GM18868 (cell line): ENCODE data around the gene SNX18.
"Not testable (repeated sequence)": the region's sequence is repeated elsewhere in the genome, so short reads cannot be mapped to it uniquely, and the experiment has no call there.

ENCODE experiments used
- ATAC-seq: cut with Tn5 transposase; IDR thresholded peaks from one replicate; pipeline ENCODE4 v1.9.1; 2021; ENCODE audit warnings: mild to moderate bottlenecking, moderate library complexity; ENCODE audit not compliant: unreplicated experiment

SNX18 gene, protein sequence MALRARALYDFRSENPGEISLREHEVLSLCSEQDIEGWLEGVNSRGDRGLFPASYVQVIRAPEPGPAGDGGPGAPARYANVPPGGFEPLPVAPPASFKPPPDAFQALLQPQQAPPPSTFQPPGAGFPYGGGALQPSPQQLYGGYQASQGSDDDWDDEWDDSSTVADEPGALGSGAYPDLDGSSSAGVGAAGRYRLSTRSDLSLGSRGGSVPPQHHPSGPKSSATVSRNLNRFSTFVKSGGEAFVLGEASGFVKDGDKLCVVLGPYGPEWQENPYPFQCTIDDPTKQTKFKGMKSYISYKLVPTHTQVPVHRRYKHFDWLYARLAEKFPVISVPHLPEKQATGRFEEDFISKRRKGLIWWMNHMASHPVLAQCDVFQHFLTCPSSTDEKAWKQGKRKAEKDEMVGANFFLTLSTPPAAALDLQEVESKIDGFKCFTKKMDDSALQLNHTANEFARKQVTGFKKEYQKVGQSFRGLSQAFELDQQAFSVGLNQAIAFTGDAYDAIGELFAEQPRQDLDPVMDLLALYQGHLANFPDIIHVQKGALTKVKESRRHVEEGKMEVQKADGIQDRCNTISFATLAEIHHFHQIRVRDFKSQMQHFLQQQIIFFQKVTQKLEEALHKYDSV

DNA sequence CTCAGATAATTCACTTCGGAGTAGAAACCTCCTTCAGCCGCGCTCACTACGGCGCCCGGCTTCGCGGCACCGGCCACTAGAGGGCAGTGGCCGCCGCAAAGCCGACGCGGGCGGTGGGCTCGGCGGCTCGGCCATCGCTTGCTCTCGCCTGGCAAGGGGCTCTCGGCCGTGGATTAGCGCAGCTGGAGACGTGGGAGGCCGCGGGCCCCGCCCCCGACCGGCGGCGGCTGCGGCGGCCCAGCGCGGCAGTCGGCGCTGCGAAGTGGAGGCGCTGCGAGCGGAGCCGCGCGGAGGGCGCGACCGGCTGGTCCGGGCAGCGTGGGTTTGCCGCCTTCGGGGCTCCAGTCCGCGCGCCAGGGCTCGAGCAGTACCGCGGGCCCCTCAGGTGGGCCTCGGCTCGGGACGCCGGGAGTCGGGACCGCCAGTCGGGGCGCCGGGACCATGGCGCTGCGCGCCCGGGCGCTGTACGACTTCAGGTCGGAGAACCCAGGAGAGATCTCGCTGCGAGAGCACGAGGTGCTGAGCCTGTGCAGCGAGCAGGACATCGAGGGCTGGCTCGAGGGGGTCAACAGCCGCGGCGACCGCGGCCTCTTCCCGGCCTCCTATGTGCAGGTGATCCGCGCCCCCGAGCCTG, at the start of gene SNX18:
TSS of gene SNX18 (plus strand) at position 248 of the 634 bp plus-strand sequence. CDS start at position 442, 194 bp downstream.
- ATAC-seq = peak; percentile 96

DNA sequence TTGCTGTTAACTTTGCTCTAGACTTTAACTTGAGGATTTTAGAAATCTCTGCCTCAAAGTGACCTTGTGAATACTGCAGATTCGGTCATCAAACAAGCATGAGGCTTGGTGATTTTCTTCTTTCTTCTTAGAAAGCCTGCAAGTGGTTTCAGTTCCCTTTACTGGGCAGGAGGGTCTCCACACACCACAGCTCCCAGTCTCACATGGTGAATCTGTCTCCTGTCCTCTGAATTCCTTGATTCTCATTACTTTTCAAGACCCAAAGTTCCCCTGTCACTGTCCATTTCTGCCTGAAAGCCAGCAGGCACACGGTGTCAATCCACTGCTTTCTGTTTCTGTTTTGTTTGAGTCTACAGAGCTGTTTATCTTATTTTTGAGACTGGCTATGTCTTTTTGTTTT, 47.9 kb upstream of the SNX18 start:
- ATAC-seq = peak; percentile 98

DNA sequence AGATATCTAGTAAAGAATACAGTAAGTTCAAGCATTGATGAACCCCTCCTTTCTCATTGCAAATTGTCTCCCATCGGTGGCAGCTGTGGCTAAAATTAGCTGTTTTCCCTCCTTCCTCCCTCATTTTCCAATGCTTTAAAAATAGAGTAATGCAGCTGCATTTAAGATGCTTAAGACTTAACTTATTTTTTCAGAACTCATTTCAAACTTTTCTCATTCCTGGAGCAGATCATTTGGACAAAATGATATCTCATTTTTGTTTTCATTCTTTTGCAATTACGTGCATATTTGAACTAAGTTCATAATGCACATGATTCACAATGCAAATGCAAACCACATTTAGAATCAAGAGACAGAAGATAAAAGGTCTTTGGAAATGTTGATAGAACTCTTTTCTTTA, 47.4 kb upstream of the SNX18 start:
- no peak for ATAC-seq

DNA sequence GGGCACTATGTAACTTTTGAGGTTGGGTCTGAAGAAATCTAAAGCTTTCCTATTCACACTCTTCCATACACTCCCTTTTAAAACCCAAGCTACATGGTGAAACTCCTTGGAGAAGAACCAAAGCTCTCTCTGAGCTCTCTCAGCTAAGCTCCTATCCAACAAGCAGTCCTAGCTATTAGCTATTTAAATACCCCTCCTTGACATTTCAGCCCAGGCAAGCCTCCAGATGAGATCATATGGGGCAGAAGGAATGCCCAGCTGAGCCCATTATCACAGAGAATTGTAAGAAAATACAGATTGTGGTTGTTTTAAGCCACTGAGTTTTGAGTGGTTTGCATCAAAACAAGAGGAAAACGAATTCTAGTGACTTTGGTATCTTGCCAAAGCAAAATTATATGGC, 46.9 kb upstream of the SNX18 start:
- no peak for ATAC-seq

DNA sequence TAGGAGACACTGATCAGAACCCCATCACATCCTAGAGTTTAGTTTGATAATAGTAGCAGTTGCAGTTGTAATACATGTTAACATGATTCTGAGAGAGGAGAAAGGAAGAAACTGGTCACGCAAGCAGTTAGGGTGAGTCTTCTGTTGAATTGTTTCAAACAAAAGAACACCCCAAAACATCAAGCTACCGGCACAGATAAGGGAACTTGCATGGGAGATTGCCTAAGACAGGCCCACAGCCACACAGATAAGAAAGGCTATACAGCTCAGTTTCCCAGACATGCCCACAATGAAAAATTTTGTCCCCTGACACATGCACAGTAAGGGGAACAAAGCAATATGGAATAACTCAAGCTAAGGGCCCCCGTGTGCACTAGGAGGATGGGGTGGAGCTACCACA, 46.2 kb upstream of the SNX18 start:
- ATAC-seq = no peak

DNA sequence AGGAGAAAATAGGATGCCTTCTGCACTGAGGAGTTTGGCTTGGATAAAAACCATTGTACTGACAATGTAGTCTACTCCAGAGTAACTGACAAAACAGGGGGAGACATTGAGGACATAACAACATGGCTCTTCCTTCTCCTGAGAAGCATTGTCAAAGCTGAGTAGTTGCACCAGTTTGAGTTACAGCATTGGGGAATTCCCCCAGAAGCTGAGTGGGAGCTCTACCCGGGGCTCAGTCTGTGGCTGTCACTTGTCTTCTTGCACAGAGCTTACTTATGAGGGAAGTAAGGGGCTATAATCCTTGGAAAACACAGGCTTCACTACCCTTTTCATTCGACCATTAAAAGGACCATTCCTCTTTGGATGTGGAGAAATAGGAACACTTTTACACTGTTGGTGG, 40.9 kb upstream of the SNX18 start:
- no peak for ATAC-seq

DNA sequence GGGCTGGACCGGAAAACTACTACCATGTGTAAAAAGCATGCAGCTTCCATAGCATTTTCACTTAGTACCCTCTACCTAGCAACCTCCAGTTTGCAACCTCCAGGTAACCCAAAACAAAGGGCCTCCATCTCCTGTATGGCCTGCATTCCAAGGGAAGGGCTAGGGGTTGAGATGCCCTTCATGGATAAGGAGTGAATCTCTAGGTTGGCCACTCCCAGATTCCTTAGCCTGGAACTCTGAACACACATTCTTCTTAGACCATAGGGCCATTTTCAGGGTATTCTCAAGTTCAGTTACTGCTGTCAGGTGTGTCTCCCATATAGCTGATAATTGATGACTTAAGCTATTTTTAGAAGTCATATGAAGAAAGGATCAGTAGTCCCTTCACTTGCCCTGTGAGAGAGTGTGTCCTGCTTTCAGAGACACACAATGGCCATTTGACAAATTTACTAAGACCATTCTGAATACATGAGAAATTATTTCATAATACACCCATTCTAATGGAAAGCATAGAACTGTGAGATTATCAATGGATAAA, 39.5 kb upstream of the SNX18 start:
- ATAC-seq = no peak

DNA sequence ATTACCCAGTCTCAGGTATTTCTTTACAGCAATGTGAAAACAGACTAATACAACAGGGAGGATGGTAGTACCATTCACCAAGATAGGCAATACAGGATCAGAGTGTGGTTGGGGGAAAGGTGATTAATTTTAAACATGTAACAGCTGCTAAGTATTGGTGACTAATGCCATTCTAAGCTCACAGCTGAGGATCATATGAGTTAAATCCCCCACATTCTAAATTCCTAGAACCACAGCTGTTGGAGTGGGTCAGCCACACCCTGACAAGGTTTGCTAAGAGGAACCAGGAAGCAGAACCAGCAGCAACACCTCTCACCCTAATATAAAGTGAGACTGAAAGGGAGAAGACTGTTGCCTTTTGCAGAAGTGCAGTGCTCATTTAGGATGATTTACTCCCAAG, 37.3 kb upstream of the SNX18 start:
- no peak for ATAC-seq

DNA sequence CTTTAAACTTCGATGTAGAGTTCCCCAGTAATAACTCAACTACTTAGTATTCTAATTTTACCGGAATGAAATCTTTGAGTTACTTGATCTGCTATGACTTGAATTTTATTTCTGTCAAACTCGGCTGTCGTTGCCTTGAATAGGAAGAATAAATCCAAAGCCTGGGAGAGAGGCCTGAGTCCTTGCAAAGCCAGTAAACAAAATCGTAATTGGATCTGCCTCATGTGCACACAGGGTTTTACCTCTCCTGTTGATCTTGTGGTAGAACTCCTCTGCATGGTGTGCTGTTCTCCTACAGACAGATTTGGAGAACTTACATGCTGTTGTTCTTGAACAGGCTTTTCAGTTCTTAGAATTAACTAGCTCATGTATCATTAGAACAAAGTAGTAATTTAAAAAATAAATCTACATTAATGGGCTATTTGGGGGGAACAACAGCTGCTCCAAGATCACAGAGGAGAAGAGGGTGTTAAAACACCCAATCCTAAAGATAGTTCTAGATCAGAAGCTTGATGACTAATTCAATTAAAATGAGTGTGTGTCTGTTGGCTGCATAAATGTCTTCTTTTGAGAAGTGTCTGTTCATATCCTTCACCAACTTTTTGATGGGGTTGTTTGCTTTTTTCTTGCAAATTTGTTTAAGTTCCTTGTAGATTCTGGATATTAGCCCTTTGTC, 33.2 kb upstream of the SNX18 start:
- ATAC-seq = no peak

DNA sequence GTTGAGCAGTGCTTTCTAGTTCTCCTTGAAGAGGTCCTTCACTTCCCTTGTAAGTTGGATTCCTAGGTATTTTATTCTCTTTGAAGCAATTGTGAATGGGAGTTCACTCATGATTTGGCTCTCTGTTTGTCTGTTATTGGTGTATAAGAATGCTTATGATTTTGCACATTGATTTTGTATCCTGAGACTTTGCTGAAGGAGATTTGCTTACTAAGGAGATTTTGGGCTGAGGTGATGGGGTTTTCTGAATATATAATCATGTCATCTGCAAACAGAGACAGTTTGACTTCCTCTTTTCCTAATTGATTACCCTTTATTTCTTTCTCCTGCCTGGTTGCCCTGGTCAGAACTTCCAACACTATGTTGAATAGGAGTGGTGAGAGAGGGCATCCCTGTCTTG, 31.9 kb upstream of the SNX18 start:
- ATAC-seq = not testable (repeated sequence)

DNA sequence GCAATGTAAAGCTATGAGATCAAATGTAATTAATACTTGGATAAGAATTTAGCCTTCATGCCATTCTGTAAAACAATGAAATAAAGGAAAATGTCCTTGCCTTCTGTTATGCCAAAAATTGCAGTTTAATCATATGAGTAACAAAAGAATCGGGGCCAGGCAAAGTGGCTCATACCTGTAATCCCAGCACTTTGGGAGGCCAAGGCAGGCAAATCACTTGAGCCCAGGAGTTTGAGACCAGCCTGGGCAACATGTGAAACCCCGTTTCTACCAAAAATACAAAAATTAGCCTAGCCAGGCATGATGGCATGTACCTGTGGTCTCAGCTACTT, 27.9 kb upstream of the SNX18 start:
- ATAC-seq = not testable (repeated sequence)

DNA sequence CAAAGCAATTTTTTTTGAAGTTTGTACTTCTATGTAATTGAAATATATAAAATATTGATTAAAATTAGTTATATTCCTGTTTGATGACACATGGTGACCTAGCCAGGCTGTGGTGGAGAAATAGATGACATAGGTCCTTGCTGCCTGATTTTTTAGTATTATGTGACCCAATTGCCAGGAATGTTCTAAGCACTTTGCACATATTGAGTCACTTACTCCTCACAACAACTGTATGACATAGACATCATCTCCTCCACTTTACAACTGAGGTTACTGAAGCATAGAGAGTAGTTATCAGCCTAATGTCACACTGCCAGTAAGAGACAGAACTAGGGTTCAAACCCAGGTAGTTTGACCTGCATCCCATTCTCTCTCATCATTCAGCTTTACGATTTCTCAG, 26.2 kb upstream of the SNX18 start:
- ATAC-seq = no peak

DNA sequence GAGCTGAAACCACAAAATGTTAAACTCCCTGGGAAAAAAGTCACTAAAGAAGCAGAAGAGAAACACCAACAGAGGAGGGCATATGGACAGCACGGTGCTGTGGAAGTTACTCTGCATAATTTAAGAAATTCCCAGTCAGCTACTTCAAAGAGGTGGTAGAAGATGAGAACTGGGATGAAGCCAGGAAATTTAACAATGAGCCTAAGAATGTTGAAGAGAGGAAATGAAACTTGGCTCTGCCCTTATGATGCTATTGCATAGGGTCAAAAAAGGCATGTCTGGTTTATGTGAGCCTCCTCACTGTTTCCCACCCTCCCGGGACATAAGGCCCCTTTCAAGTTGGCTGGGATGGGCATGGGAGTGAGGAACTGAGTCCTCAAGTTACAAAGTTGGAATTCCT, 25.4 kb upstream of the SNX18 start:
- ATAC-seq = no peak

DNA sequence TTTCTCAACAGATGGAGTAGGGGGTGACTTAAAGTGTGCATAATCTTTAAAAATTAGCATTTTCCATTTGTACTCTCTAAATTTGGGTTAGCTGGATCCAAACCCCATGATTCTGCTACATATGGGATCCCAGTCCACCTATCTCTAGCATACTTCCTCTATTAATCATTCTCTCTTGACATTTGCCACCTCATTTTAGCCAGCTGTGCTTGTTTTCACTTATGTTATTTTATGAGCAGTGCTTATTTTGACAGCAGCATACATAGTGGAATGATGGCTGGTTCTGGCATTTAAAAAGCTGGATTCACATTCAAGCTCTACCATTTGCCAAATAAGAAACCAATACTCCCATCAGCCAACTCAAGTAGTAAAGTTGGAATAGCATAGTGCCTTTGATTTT, 22.5 kb upstream of the SNX18 start:
- ATAC-seq = no peak

DNA sequence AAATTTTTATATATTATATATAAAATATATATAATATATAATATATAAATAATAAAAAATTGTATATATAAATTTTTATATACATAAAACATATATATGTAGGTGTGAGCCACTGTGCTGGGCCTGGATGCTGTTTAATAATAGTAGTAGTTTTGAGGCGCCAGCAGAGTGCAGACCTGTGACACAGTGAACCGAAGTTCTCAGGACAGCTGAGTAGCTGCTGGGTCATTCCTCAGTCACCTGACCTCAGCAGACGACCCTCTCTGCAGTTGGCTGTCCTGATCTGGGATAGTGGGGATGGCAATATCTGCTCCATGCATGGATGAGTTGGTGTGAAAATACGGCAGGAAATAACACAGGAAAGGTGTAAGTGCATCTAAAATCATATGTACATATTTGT, 3.3 kb upstream of the SNX18 start:
- ATAC-seq = no peak

DNA sequence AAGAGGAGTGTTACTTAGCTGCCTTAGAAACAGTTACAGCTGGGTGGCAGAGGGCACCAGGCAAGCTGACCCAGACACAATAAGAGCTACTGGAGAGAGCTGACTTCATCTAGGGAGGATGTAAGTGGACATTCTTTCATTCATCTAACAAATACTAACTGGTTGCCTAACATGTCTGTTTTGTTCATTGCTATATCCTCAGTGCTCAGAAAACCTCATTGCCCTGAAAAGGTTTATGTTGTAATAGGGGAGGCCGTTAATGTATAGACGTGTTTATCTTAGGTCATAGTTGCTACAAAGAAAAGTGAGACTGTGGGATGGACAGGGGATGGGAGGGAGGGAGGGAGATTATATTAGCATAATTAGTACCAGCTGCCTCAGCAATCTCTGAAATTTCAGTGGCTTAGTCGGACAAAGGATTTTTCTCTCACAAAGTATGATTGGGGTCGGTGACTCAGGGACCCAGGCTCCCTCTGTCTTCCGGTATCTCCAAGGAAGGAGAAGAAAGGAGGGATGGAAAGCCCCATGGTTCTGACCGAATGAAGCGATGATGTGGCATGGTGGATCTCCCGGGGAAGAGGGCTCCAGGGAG, 2.6 kb upstream of the SNX18 start:
- no peak for ATAC-seq

DNA sequence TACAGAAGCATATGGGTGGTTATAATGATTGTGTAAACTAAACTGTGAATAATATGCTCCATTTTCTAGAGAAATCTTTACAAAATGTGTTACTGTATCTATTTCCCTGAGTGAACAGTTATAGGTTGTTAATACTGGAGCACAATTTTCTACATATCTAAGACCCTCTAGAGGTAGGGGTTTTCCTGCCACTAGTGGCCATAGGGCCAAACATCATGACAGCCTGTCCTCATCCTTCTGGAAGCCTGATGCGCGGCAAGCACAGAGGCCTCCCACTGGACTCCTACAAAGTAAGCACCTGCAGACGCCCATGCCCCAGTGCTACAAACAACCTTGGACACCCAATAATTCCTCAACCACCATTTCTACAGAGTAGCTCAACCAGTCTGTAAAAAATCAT, 1.9 kb upstream of the SNX18 start:
- ATAC-seq = no peak

DNA sequence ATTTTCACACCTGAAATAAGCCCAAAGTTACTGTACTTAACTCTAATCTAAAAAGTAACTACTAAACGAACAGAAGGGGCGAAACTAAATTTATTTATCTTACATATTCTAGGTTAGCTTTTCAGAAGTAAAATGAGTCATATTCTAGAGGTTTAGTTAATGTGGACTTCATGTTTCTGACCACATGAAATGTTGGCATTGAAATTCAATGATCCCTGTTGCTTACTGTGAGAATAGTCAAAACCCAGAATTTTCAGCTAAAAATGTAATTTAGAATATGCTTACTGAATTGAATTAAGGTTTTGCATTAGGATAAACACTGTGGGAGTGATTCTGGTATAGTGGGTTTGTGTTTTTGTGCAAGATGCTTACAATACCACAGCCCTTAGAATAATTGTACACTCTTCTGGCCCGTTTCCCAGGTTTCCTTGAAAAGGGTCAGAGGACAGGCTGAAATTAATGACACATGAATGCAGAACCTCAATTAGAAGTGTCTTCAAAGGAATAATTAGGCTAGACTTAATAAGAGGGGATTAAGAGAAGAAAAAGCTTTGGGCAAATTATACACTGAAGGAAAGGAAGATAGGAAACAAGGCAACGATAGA, 1.4 kb upstream of the SNX18 start:
- ATAC-seq = no peak

DNA sequence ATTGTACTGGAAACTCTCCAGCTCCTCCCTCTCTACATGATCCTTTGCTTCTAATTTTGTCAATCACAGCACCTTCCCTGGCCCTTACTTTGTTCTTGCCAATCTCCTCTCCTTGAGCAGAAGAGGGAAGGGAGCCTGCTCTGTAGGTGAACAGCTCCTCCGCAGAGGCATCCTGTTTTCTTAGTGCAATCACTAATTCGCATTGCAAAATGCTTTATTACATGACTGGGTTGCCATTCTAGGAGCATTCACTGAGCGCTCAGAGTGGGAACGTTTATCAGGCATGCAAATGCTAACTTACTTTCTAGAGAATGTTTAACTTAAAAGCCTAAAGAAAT, 416 bp upstream of the SNX18 start:
- peak; percentile 11 for ATAC-seq

DNA sequence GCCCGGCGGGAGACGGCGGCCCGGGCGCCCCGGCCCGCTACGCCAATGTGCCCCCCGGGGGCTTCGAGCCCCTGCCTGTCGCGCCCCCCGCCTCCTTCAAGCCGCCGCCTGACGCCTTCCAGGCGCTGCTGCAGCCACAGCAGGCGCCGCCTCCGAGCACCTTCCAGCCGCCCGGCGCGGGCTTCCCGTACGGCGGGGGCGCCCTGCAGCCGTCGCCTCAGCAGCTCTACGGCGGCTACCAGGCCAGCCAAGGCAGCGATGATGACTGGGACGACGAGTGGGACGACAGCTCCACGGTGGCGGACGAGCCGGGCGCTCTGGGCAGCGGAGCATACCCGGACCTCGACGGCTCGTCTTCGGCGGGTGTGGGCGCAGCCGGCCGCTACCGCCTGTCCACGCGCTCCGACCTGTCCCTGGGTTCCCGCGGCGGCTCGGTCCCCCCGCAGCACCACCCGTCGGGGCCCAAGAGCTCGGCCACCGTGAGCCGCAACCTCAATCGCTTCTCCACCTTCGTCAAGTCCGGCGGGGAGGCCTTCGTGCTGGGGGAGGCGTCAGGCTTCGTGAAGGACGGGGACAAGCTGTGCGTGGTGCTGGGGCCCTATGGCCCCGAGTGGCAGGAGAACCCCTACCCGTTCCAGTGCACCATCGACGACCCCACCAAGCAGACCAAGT, 723 bp downstream of the SNX18 start:
- peak; percentile 27 for ATAC-seq
